Kidney (tissue), 14 donors: ENCODE measurements around the gene TAOK3. TPM values are rescaled to one million over a fixed set of nuclear protein-coding genes. Genes with fewer than 3 reads are reported as not detected.

ENCODE experiments used
- DNase-seq, 5 donors: peaks; one replicate each; pipeline ENCODE4 v3.0.0-alpha.2; 2013 to 2020
- FAIRE-seq: peaks from 2 replicates; lab custom pipeline; 2012; peaks lifted over from hg19 to GRCh38; lab: Jason Lieb, UNC
- H3K27ac ChIP-seq, 2 donors: one replicate each; pipeline ENCODE4 v1.7.0; 2013; ENCODE audit warnings: low read depth in 2 of 2, low read length in 2 of 2, inconsistent platforms in 1 of 2
- H3K27me3 ChIP-seq: one replicate; pipeline ENCODE4 v1.7.1; 2013; ENCODE audit warnings: low read length, inconsistent platforms; ENCODE audit not compliant: control insufficient read depth, insufficient read depth
- H3K36me3 ChIP-seq, 3 donors: one replicate each; pipeline versions ENCODE4 v1.7.0 to v1.7.1; 2013; ENCODE audit warnings: low read length in 3 of 3, control low read depth in 1 of 3, inconsistent platforms in 1 of 3; ENCODE audit not compliant: insufficient read depth in 3 of 3, control insufficient read depth in 2 of 3
- H3K4me1 ChIP-seq, 3 donors: one replicate each; pipeline versions ENCODE4 v1.7.0 to v1.7.1; 2013; ENCODE audit warnings: low read length in 3 of 3, inconsistent platforms in 1 of 3, low read depth in 1 of 3; ENCODE audit not compliant: control insufficient read depth in 2 of 3, insufficient read depth in 2 of 3
- H3K4me3 ChIP-seq, 3 donors: one replicate each; pipeline versions ENCODE4 v1.7.0 to v1.8.1; 2013; ENCODE audit warnings: low read length in 3 of 3, control low read depth in 1 of 3, inconsistent platforms in 1 of 3
- H3K9ac ChIP-seq, 3 donors: one replicate each; pipeline versions ENCODE4 v1.7.0 to v1.7.1; 2013; ENCODE audit warnings: low read length in 3 of 3, control low read depth in 1 of 3, inconsistent platforms in 1 of 3
- H3K9me3 ChIP-seq, 3 donors: one replicate each; pipeline versions ENCODE4 v1.7.0 to v1.7.1; 2013; ENCODE audit warnings: low read length in 3 of 3, control low read depth in 1 of 3, inconsistent platforms in 1 of 3; ENCODE audit not compliant: control insufficient read depth in 2 of 3, insufficient read depth in 1 of 3
- intact Hi-C: fragments of 100-400 bp; cut with DNase I; formaldehyde crosslinking; loops from one replicate; pipeline ENCODE4 v1.11.1; 2022
- polyA plus RNA-seq: library from polyadenylated mRNA; stranded (reverse); fragments of 350-450 nt; fragmentation: Illumina TruSeq; extraction: RNeasy Lipid Tissue Mini Kit (QIAGEN cat#74804); gene quantifications from one replicate; pipeline ENCODE4 v1.2.3, GENCODE V29; 2014; ENCODE audit warnings: low read depth, low replicate concordance; ENCODE audit not compliant: insufficient read depth
- total RNA-seq: library from RNA; stranded (reverse); fragmentation: NEBNext Ultra II Directional; extraction: Animal tissue kit (Norgen Biotek cat#: 25700); gene quantifications from one replicate; pipeline ENCODE4 v1.2.1, GENCODE V29; 2021
- TF ChIP-seq, protein P1 (sequence below): IDR thresholded peaks from 3 replicates; pipeline ENCODE4 v1.5.1; 2012; ENCODE audit warnings: mild to moderate bottlenecking, moderate library complexity, borderline replicate concordance; ENCODE audit not compliant: insufficient read depth; ENCODE audit errors: extremely low read depth
- donor health status: control.
- donor health status: control.
- donor health status: control.
- donor health status: control.
- donor health status: control.
- donor health status: DM: yes; HTN: yes; CAD: no.
- donor health status: Normal renal cell carcinoma (clear cell type).

TAOK3 gene
- total and polyA plus RNA-seq, 2 donors from 2014 or later: 14.0 to 36.1 TPM

GRCh38 chr12:118368821-118369220, 3.9 kb downstream of the TAOK3 start:
- H3K27ac ChIP-seq: no peak overlapping the region
- H3K4me1 ChIP-seq: peaks cover 0 to 7% (median 6%) of the 10 kb centered on the region in 3 donors
- FAIRE-seq (no peak), DNase-seq (no peak)
- H3K4me3 ChIP-seq: no peak overlapping the region
- TF ChIP-seq, protein P1, sequence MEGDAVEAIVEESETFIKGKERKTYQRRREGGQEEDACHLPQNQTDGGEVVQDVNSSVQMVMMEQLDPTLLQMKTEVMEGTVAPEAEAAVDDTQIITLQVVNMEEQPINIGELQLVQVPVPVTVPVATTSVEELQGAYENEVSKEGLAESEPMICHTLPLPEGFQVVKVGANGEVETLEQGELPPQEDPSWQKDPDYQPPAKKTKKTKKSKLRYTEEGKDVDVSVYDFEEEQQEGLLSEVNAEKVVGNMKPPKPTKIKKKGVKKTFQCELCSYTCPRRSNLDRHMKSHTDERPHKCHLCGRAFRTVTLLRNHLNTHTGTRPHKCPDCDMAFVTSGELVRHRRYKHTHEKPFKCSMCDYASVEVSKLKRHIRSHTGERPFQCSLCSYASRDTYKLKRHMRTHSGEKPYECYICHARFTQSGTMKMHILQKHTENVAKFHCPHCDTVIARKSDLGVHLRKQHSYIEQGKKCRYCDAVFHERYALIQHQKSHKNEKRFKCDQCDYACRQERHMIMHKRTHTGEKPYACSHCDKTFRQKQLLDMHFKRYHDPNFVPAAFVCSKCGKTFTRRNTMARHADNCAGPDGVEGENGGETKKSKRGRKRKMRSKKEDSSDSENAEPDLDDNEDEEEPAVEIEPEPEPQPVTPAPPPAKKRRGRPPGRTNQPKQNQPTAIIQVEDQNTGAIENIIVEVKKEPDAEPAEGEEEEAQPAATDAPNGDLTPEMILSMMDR: no peak
- no peak overlapping the region for H3K9ac ChIP-seq
- H3K27me3 ChIP-seq: peaks cover 3% of the 10 kb centered on the region
- H3K9me3 ChIP-seq: no peaks in the 10 kb centered on the region
- intact Hi-C loops: no loop called here
- H3K36me3 ChIP-seq: no peaks in the 10 kb centered on the region

DNA sequence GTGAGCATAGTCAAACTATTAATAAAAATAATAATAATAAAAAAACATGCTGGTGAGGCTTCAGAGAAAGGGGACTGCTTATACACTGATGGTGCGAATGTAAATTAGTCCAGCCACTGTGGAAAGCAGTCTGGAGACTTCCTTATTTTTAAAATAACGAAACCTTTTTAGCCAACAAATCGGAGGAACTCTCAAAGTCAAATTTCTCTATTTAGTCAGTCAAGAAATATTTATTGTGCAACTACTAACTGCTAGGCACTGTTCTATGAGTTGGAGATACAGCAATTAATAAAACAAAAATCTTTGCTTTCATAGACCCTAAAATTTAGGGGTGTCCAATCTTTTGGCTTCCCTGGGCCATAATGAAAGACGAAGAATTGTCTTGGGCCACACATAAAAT, 10.8 kb downstream of the TAOK3 start:
- Histone ChIP-seq H3K4me1 (peaks cover 0 to 6% (median 0%) of the 10 kb centered on the region in 3 donors), H3K36me3 (no peaks in the 10 kb centered on the region), H3K9ac (no peak overlapping the region), H3K4me3 (no peak overlapping the region), H3K27me3 (no peaks in the 10 kb centered on the region), H3K27ac (no peak overlapping the region), H3K9me3 (no peaks in the 10 kb centered on the region)
- DNase-seq (no peak), FAIRE-seq (no peak)
- TF ChIP-seq, protein P1: no peak
- intact Hi-C loops: no loop called here

DNA sequence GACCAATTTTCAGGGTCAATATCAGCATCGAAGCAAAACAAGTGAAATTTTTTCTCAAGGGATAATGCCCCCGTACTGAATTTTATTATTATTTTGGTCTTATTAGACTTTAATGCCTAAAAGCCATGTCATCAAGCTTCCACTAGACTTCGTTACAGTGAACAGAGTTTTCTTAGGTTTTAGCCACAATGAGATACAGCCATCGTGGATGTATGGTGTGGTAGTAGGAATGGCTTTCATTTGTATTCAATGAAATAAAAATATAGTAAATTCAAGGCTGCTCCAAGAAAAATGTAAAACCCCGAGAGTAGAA, 11.7 kb downstream of the TAOK3 start:
- no peak for FAIRE-seq
- Histone ChIP-seq H3K27ac (no peak overlapping the region), H3K36me3 (no peaks in the 10 kb centered on the region), H3K4me3 (no peak overlapping the region), H3K9me3 (no peaks in the 10 kb centered on the region), H3K4me1 (peaks cover 0 to 6% (median 0%) of the 10 kb centered on the region in 3 donors), H3K9ac (no peak overlapping the region), H3K27me3 (no peaks in the 10 kb centered on the region)
- TF ChIP-seq, protein P1: no peak
- intact Hi-C loops: no loop called here
- DNase-seq: no peak

DNA sequence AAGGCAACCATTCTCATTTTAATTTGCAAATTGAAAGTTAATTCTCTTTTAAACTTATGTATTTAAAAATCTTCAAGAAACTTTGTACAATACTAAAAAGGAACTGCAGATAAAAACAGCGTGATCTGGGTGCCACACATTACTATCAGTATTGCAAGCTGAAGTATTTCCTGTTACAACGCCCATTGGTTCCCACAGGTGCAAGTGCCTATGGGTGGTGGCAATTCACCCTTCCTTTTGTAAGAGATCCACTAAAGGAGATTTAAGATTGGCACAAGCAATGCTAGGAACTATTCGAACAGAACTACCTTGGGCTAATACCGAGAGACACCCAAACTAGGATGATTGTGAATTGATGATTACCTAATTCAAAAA, 13.2 kb downstream of the TAOK3 start:
- DNase-seq (no peak), FAIRE-seq (no peak)
- no peak overlapping the region for H3K9ac ChIP-seq
- H3K4me3 ChIP-seq: no peak overlapping the region
- TF ChIP-seq, protein P1: no peak
- intact Hi-C loops: no loop called here
- no peaks in the 10 kb centered on the region for H3K36me3 ChIP-seq
- H3K4me1 ChIP-seq: peaks cover 0 to 6% (median 0%) of the 10 kb centered on the region in 3 donors
- no peaks in the 10 kb centered on the region for H3K27me3 ChIP-seq
- no peak overlapping the region for H3K27ac ChIP-seq
- no peaks in the 10 kb centered on the region for H3K9me3 ChIP-seq
